ENCODE data around the gene IRF7.
"Not testable (repeated sequence)": the region's sequence is repeated elsewhere in the genome, so short reads cannot be mapped to it uniquely, and the experiment has no call there.

IRF7 gene

GRCh38 chr11:581342-581741 is 34.4 kb downstream of the IRF7 start:
- DNase-seq (ENCODE audit: low read depth): no peak

GRCh38 chr11:579830-580601 is 35.7 kb downstream of the IRF7 start:
- no peak for DNase-seq (ENCODE audit: low read depth)

- DNase-seq (ENCODE audit: low read depth): no peak
Observed at GRCh38 chr11:578276-579035, 37.3 kb downstream of the IRF7 start.

GRCh38 chr11:577611-577894 is 38.2 kb downstream of the IRF7 start:
- DNase-seq (ENCODE audit: low read depth): no peak

GRCh38 chr11:576811-577610 is 38.7 kb downstream of the IRF7 start:
- DNase-seq (ENCODE audit: low read depth): no peak

DNA sequence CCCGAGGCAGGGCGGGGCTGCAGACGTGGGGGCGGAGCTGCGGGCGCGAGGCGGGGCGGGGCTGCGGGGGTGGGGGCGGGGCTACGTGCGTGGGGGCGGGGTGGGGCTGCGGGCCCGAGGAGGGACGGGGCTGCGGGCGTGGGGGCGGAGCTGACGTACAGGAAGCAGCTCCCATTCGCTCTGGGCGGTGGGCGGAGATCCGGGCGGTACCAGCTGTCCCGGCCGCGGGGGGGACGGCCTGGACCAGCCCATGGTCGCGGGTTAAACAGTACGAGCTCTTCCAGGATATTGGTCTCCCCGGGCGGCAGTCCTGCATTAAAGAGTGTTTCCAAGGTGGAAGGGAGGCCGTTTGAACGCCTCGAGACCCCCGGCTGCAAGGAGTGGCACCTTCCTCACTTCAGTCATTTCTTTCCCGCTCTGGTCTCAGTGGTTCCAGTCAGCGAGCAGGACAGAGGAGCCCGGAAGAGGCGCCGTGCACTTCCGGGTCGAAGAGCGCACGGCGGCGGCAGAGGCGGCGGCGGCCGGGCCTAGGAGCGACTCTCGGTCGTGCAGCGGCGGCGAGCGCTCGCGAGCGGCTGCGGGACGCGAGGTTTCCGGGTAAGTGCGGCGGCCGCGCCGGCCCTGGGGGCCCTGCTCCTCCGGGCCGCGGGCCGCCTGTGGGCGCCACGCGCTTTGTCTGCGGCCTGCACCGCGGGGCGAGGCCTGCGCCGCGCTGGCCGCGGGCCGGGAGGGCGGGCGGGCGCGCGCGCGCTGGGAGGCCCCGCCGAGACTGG is 39.6 kb downstream of the IRF7 start, which contains the start of gene PHRF1:
TSS of gene PHRF1 (plus strand) at position 475 of the 773 bp plus-strand sequence. CDS start 5,043 bp downstream, outside the sequence.
- DNase-seq (ENCODE audit: low read depth): peak; percentile 85

DNA sequence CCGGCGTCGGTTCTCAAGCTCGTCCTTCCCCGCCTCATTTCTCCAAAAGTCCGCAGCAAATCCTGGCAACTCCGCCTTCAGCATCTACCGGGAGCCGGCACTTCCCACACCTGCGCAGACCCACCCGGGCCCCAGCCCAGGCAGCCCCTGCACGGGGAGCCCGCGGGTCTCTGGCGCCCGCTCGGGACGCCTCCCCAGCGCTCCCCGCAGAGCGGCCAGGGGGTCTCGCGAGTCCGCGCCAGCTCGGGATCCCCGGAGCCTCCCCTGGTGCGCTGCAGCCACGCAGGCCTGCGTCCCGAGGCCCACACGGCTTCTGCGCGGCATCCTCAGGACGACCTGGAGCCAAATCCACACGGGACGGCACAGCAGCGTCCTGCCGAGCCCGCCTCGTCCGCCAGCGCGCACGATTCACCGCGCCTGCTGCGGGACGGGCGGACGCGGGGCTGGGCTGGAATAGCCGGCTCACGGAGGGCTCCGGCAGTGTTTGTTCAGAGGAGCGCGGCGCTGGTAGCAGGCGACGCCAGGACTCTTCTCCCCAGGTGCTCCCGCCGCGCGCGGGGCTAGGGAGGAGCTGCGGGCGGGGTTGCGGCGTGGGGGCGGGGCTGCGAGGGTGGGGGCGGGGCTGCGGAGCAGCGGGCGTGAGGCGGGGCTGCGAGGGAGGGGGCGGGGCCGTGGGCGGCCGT is 40.3 kb downstream of the IRF7 start:
- no peak for DNase-seq (ENCODE audit: low read depth)

- no peak for DNase-seq (ENCODE audit: low read depth)
Observed at GRCh38 chr11:574632-575312, 41.0 kb downstream of the IRF7 start.

- not testable (repeated sequence) for DNase-seq (ENCODE audit: low read depth)
Observed at GRCh38 chr11:574031-574570, 41.6 kb downstream of the IRF7 start.

DNA sequence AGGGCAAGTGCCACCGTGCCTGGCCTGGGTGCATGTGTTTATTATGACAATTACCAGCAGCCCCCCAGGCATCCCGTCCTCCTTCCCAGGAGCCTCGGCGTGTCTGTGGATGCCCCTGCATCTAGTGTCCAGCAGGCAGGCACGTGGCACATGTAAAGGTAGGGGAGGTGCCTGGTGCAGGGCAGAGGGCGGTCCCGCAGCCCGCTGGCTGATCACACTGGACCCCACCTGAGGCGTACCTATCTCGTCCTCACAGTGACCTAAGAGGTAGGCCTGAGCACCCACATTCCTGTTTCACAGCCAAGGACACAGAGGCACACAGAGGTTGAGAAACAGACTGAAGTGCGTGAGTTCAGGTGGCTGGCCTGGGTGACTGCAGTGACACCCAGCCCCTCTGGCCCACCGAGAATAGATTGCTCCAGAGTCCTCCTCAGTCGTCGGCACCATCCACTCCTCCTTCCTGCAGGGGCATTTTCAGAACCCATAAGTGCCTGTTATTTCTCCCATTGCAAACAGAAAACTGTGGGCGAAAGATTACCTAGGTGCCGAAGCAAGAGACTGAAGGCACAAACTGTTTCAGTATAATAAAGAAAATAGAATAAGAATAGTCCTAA is 42.5 kb downstream of the IRF7 start:
- DNase-seq (ENCODE audit: low read depth): no peak

DNA sequence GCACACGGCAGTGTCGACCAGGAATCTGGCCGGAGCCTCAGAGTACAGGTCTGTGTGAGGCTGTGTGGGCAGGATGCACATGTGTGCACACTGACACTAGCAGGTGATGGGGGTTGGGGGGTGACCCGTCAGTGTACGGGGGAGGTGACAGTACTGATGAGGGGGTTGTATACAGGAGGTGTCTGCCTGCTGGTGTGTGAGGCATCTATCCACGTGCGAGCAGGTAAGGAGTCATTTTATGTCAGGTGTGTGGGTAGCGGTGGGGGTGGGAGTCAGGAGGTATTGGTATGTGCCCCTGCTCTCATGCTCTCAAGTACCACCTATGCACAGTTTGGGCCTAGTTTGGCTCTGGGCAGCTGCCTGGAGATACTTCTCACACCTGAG is 44.0 kb downstream of the IRF7 start:
- DNase-seq (ENCODE audit: low read depth): no peak

DNA sequence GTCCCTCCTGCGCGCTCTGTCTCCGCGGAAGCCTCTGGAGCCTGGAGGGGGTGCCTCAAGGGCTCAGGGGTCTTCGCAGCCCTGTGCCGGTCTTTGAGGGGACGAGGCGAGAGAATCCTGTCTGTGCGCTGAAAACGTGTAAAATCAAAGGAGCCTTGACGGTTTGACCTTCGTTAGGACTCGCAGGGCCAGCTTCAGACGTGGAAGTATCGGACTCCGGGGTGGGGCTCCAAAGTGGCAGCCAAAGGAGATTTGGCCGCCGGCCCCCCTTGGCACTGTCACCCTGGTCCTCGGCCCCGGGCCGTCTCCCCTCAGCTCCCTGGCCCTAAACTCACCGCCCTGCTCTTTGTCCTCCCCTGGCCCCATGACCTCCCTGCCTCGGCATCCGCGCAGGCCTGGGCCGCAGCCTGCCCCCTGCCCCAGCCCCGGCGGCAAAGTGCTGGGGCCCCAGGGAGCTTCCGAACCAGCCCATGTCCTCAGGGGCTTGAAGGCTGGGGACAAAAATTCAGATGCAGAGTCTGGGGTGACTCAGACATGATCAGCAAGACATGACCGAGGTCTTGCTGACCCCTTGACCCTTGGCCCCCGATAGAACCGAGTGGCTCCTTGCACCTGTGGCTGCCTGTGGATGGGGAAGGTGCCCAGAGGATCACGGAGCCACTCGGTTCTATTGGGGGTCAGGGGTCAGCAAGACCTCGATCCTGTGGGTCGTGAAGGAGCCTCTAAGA is 46.4 kb downstream of the IRF7 start:
- DNase-seq (ENCODE audit: low read depth): no peak

- peak; percentile 74 for DNase-seq (ENCODE audit: low read depth)
Observed at GRCh38 chr11:568306-569157, 47.2 kb downstream of the IRF7 start.

DNA sequence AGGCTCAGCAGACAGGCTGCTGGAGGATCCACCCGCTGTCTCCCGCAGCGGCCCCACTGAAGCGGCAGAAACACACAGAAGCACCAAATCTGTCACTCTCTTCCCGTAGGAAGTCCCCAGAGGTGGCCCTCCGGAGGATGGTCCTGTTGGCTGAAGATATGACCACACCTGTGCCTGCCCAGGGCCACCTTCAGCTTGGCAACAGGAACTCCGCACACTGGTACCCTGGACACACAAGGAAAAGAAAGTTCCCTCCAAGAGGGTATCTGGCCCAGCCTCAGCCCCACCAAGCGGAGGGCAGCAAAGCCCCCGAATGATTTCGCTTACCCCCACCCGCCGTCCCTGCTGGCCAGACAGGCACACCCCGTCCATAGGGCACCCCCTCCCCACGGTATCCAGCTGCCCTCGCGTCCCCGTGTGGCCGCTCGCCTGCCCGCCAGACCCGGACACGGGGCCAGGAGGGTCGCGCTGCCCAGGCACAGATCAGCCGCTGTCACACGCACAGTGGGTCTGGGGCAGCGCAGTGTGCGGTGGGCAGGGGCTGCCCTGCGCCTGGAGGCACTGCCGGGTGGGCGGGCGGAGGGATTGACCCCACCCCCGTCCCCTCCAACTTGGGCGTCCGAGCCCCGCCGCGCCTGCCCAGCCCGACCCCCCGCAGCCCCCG is 48.0 kb downstream of the IRF7 start:
- DNase-seq (ENCODE audit: low read depth): no peak

- DNase-seq (ENCODE audit: low read depth): no peak
Observed at GRCh38 chr11:567011-567628, 48.6 kb downstream of the IRF7 start.

DNA sequence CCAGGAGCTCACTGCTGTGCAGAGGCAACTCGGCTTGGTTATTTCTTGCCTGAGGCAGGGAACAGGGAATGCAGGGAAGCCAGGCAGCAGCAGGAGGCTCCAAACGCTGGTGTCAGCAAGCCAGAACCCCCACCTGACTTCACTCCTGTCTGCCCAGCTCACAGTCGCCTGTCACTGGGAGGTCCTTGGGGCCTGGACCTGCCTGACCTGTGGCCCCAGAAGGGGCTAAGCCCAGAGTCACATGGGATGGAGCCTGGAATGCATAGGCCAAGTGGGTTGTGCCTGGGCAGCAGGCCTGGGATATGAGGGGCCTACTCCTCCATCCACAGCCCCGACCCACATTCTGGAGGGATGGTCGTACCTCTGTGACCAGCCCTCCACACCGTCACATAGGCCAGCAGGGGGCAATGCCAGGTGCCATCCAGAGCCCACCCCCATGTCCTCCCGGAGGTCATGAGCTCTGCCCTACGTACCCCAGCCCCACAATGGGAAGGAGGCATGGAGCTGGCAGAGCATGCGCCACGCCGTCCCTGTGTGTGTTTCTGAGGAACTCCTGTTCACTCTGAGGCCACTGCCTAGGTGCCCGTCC is 49.7 kb downstream of the IRF7 start:
- no peak for DNase-seq (ENCODE audit: low read depth)

Data from stimulated activated CD8-positive, alpha-beta memory T cell treated with anti-CD3 and anti-CD28 coated beads, Interleukin-7, amount 100 ng/mL, for 24 hours (primary cell).